KG1 (cell line): Measurements from ENCODE around the gene CAPN9.
"Not testable (repeated sequence)": the region's sequence is repeated elsewhere in the genome, so short reads cannot be mapped to it uniquely, and the experiment has no call there.

Experiments used
- DNase-seq: peaks from one replicate; lab custom pipeline; 2025; lab: John Stamatoyannopoulos, UW

CAPN9 gene

GRCh38 chr1:230749150-230749549 is 2.0 kb downstream of the CAPN9 start:
- no peak for DNase-seq

GRCh38 chr1:230749635-230750034 is 2.4 kb downstream of the CAPN9 start:
- no peak for DNase-seq

- no peak for DNase-seq
These were observed 3.4 kb downstream of the CAPN9 start for GRCh38 chr1:230750576-230750975.

GRCh38 chr1:230750986-230751625 is 3.9 kb downstream of the CAPN9 start:
- DNase-seq, result no peak

GRCh38 chr1:230752407-230752806 is 5.2 kb downstream of the CAPN9 start:
- DNase-seq, result no peak

- no peak for DNase-seq
These were observed 6.0 kb downstream of the CAPN9 start for GRCh38 chr1:230753191-230753585.

GRCh38 chr1:230753586-230754251 is 6.5 kb downstream of the CAPN9 start:
- DNase-seq, result no peak

GRCh38 chr1:230754796-230755195 is 7.6 kb downstream of the CAPN9 start:
- DNase-seq, result no peak

GRCh38 chr1:230757856-230758708 is 10.9 kb downstream of the CAPN9 start:
- DNase-seq, result no peak

- DNase-seq, result no peak
These were observed 11.7 kb downstream of the CAPN9 start for GRCh38 chr1:230758709-230759368.

- no peak for DNase-seq
These were observed 12.3 kb downstream of the CAPN9 start for GRCh38 chr1:230759369-230760065.

- no peak for DNase-seq
These were observed 13.2 kb downstream of the CAPN9 start for GRCh38 chr1:230760360-230760827.

- no peak for DNase-seq
These were observed 14.4 kb downstream of the CAPN9 start for GRCh38 chr1:230761443-230762167.

- no peak for DNase-seq
These were observed 16.9 kb downstream of the CAPN9 start for GRCh38 chr1:230763927-230764591.

- DNase-seq, result no peak
These were observed 19.1 kb downstream of the CAPN9 start for GRCh38 chr1:230766318-230766717.

- DNase-seq, result not testable (repeated sequence)
These were observed 20.8 kb downstream of the CAPN9 start for GRCh38 chr1:230767859-230768612.

- no peak for DNase-seq
These were observed 21.8 kb downstream of the CAPN9 start for GRCh38 chr1:230768903-230769570.

- DNase-seq, result no peak
These were observed 23.1 kb downstream of the CAPN9 start for GRCh38 chr1:230770317-230770716.

- DNase-seq, result no peak
These were observed 24.7 kb downstream of the CAPN9 start for GRCh38 chr1:230771773-230772354.
